Uterus (tissue), 4 donors: ENCODE data around the gene COG3. TPM values are rescaled to one million over a fixed set of nuclear protein-coding genes. Genes with fewer than 3 reads are reported as not detected.

ENCODE experiments used
- DNase-seq, 2 donors: peaks; one replicate each; pipeline ENCODE4 v3.0.0-alpha.2; 2019 to 2020
- H3K27ac ChIP-seq, 2 donors: fragments of 200-600 bp; sonication (generic); 1 replicate in 1 of 2; 2 replicates in 1 of 2; pipeline ENCODE4 v1.5.1; 2016 to 2018
- H3K27me3 ChIP-seq, 2 donors: fragments of 200-600 bp; sonication (generic); one replicate each; pipeline ENCODE4 v1.5.1; 2018 to 2019; ENCODE audit warnings: control low read depth in 1 of 2
- H3K36me3 ChIP-seq, 2 donors: fragments of 200-600 bp; sonication (generic); one replicate each; pipeline ENCODE4 v1.5.1; 2019; ENCODE audit warnings: control low read depth in 1 of 2
- H3K4me1 ChIP-seq, 2 donors: fragments of 200-600 bp; sonication (generic); one replicate each; pipeline ENCODE4 v1.5.1; 2018 to 2019; ENCODE audit warnings: control low read depth in 1 of 2
- H3K4me3 ChIP-seq, 2 donors: fragments of 200-600 bp; sonication (generic); 1 replicate in 1 of 2; 2 replicates in 1 of 2; pipeline ENCODE4 v1.5.1; 2018 to 2019; ENCODE audit warnings: mild to moderate bottlenecking in 1 of 2
- H3K9me3 ChIP-seq, 2 donors: fragments of 200-600 bp; sonication (generic); one replicate each; pipeline ENCODE4 v1.5.1; 2019; ENCODE audit warnings: control low read depth in 1 of 2
- CTCF ChIP-seq, 4 experiments: fragments of 200-600 bp in 2 of 4; fragments of 450-650 bp in 2 of 4; sonication (generic) in 2 of 4; IDR thresholded peaks; one replicate each; pipeline ENCODE4 v1.5.1; 2016 to 2019; ENCODE audit warnings: antibody characterized with exemption in 4 of 4, mild to moderate bottlenecking in 2 of 4, moderate library complexity in 1 of 4
- POLR2A ChIP-seq, 2 donors: fragments of 450-650 bp; IDR thresholded peaks; one replicate each; pipeline ENCODE4 v1.6.1; 2016; ENCODE audit warnings: antibody characterized with exemption in 2 of 2, mild to moderate bottlenecking in 1 of 2, moderate library complexity in 1 of 2
- intact Hi-C: fragments of 100-400 bp; cut with DNase I; formaldehyde crosslinking; loops from one replicate; pipeline ENCODE4 v1.15.1; 2023; ENCODE audit warnings: low total_unique reads
- total RNA-seq, 4 donors: library from RNA; depleted of rRNA in 3 of 4; stranded (reverse); fragments of >200 nt in 3 of 4; gene quantifications; one replicate each; pipeline versions ENCODE4 v1.1.0 to v1.2.4, GENCODE V29; 2014 to 2023
- donor health status: DM: yes; HTN: yes; CAD: no.

COG3 gene
- total RNA-seq, 4 donors from 2014 or later, result 26.2 to 57.4 (median 36.5) TPM

GRCh38 chr13:45516757-45517156 lies 52.0 kb downstream of the COG3 start:
- H3K36me3 ChIP-seq, result no peaks in the 10 kb centered on the region
- intact Hi-C loops, result no loop called here
- no peaks in the 10 kb centered on the region for H3K4me1 ChIP-seq
- H3K27ac ChIP-seq, result no peak overlapping the region
- no peak for DNase-seq
- TF ChIP-seq CTCF (IDR thresholded peaks at IDR 0.05) (no peak), POLR2A (IDR thresholded peaks at IDR 0.05) (no peak)
- H3K27me3 ChIP-seq, result no peaks in the 10 kb centered on the region
- no peaks in the 10 kb centered on the region for H3K9me3 ChIP-seq
- no peak overlapping the region for H3K4me3 ChIP-seq

GRCh38 chr13:45518525-45519245 lies 53.9 kb downstream of the COG3 start:
- Histone ChIP-seq H3K27me3 (no peaks in the 10 kb centered on the region), H3K4me3 (no peak overlapping the region), H3K4me1 (no peaks in the 10 kb centered on the region), H3K27ac (no peak overlapping the region), H3K36me3 (no peaks in the 10 kb centered on the region), H3K9me3 (no peaks in the 10 kb centered on the region)
- no peak for DNase-seq
- intact Hi-C loops, result no loop called here
- TF ChIP-seq POLR2A (IDR thresholded peaks at IDR 0.05), result no peak
- no peak for TF ChIP-seq CTCF (IDR thresholded peaks at IDR 0.05)

- no peaks in the 10 kb centered on the region for H3K36me3 ChIP-seq
- TF ChIP-seq CTCF (IDR thresholded peaks at IDR 0.05) (no peak), POLR2A (IDR thresholded peaks at IDR 0.05) (no peak)
- no peak overlapping the region for H3K4me3 ChIP-seq
- no peak overlapping the region for H3K27ac ChIP-seq
- H3K27me3 ChIP-seq, result no peaks in the 10 kb centered on the region
- intact Hi-C loops, result no loop called here
- no peaks in the 10 kb centered on the region for H3K4me1 ChIP-seq
- DNase-seq, result no peak
- no peaks in the 10 kb centered on the region for H3K9me3 ChIP-seq
These were observed 54.8 kb downstream of the COG3 start for GRCh38 chr13:45519493-45519892.

GRCh38 chr13:45521297-45521696 lies 56.6 kb downstream of the COG3 start:
- DNase-seq, result no peak
- intact Hi-C loops, result no loop called here
- Histone ChIP-seq H3K27ac (no peak overlapping the region), H3K27me3 (no peaks in the 10 kb centered on the region), H3K4me3 (no peak overlapping the region), H3K9me3 (no peaks in the 10 kb centered on the region), H3K4me1 (no peaks in the 10 kb centered on the region), H3K36me3 (no peaks in the 10 kb centered on the region)
- TF ChIP-seq POLR2A (IDR thresholded peaks at IDR 0.05) (no peak), CTCF (IDR thresholded peaks at IDR 0.05) (no peak)

- Histone ChIP-seq H3K4me3 (no peak overlapping the region), H3K27ac (no peak overlapping the region), H3K36me3 (no peaks in the 10 kb centered on the region), H3K4me1 (no peaks in the 10 kb centered on the region), H3K9me3 (no peaks in the 10 kb centered on the region), H3K27me3 (no peaks in the 10 kb centered on the region)
- no peak for DNase-seq
- intact Hi-C loops, result no loop called here
- TF ChIP-seq CTCF (IDR thresholded peaks at IDR 0.05), result no peak
- TF ChIP-seq POLR2A (IDR thresholded peaks at IDR 0.05), result no peak
These were observed 57.8 kb downstream of the COG3 start for GRCh38 chr13:45522571-45522970.
